Activated effector memory CD4-positive, alpha-beta T cell treated with Interleukin-2 at 50 U/mL for 16 hours (primary cell): ENCODE data around the gene SAMD14.
"Not testable (repeated sequence)": the region's sequence is repeated elsewhere in the genome, so short reads cannot be mapped to it uniquely, and the experiment has no call there.

Source experiments
- DNase-seq: peaks from one replicate; pipeline ENCODE4 v3.0.0-alpha.2; 2020

The SAMD14 gene

DNA sequence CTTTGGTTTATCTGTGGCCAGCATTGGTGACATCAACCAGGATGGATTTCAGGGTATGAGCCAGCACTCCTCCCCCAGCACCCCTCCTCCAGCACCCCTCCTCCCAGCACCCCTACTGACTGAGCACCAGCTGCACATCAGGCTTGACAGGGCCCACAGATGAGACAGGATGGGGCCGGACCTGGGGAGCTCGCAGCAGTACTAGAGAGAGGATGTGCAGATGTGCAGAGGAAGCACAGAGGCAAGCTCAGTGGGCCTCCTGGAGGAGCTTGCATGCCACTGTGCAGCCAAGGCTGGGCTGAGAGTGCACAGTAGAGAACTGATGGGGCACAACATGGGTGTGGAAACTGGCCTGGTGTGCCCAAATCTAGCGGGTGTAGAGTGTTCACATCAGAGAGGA, 57.8 kb downstream of the SAMD14 start:
- no peak for DNase-seq

DNA sequence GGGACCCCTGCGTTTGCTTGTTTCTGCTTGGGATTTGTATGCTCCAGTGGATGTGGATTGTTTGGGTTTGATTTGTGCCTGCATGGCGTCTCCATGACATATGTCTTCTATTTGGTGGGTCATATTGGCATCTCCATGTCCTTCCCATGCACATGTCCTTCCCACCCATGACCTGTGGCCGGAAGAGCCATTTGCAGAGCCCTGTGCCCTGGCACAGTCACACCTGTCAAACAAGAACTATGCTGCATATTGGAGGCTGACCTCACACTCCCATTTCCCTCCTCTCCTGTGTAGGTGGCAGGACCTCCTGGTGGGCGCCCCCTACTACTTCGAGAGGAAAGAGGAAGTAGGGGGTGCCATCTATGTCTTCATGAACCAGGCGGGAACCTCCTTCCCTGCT, 58.3 kb downstream of the SAMD14 start:
- DNase-seq: no peak

GRCh38 chr17:50070908-50071680, 58.9 kb downstream of the SAMD14 start:
- no peak for DNase-seq

DNA sequence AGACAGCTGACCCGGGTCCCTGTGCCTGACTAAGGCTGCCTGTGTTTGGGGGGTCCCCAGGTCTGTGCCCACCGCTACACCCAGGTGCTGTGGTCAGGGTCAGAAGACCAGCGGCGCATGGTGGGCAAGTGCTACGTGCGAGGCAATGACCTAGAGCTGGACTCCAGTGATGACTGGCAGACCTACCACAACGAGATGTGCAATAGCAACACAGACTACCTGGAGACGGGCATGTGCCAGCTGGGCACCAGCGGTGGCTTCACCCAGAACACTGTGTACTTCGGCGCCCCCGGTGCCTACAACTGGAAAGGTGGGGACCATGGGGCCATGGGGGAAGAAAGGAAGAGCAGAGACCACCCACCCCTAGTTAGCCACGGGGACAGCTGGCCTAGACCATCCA, 62.0 kb downstream of the SAMD14 start:
- DNase-seq: no peak

- DNase-seq: no peak
Observed at GRCh38 chr17:50066995-50067394, 63.0 kb downstream of the SAMD14 start.

- no peak for DNase-seq
Observed at GRCh38 chr17:50065056-50065455, 64.9 kb downstream of the SAMD14 start.

DNA sequence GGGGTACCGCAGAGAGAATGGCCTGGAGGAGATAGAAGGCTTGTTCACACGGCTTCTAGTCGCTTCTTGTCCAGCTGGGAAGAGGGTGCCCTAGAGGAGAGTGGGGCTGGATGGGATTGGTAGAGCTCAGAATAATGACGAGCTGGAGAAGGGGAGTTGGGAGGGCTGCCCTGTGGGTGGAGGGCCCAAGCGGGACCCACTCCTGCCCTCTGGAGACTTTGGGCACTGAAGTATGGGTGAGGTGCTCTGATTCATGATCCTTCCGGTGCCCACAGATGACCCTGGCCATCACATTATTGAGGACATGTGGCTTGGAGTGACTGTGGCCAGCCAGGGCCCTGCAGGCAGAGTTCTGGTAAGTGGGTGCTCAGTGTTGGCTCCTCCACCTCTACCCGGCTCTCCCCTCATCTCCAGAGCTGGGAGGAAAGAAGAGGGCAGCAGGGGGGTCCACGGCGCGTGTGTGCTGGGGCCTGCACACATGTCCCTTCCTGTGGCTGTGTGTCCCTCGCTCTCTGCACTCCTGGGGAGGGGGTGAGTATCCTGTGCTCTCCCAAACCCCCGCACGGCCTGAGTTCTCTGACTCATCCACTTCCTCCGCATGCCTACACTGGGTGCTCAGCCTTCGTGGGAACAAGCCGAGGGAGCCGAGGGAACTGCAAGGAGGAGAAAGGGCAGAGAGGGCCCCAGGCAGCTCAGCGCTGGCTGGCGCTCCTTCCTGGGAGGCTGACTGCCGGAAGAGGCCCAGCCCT, 65.5 kb downstream of the SAMD14 start:
- DNase-seq: no peak

GRCh38 chr17:50063561-50064252, 66.3 kb downstream of the SAMD14 start:
- DNase-seq: no peak

GRCh38 chr17:50062293-50063243, 67.4 kb downstream of the SAMD14 start:
- no peak for DNase-seq

- DNase-seq: not testable (repeated sequence)
Observed at GRCh38 chr17:50061713-50062045, 68.3 kb downstream of the SAMD14 start.

DNA sequence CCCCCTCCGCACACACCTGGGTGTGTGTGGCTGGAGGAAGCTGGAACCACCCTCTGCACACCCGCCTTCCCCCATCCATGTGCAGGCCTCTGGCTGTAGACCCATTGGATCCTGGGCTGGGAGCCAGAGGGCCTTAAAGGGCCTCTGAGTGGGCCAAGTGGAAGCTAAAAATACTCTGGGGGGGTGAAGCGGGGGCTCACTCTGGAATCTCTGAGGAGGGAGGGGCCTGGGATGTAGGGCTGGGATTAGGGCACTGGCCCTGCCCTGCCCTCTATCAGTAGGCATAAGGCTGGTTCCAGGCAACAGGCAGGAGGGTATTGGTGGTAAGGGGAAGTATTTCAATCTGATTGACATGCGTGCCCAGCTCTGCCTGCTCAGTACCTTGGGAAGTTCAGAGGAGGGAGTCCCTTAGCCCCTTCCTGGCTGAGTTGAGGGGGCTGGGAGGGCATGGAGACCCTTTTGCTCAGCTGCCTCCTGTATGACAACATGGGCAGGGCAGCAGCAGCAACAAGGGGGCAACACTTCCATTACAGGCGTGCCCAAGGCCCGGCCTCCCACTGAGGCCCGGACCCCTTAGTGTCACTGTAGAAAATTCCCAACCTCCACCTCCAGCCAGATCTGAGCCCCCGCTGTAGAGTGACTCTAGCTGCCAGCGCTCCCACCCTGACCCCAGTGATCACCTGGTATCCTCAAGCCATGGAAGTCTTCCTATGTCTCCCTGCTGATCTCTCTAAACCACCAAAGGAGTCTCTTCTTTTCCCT, 68.8 kb downstream of the SAMD14 start:
- no peak for DNase-seq
